ENCODE results near the gene SLC33A1.
A peak's percentile ranks its signal among the peaks of the same experiment; 100 is the strongest.
"Not testable (repeated sequence)": the region's sequence is repeated elsewhere in the genome, so short reads cannot be mapped to it uniquely, and the experiment has no call there.

The SLC33A1 gene

GRCh38 chr3:155854141-155854940, at the start of gene SLC33A1:
Gene SLC33A1 (minus strand): TSS chr3:155854427. CDS start chr3:155853997, 430 bp downstream.
- DNase-seq (ENCODE audit: low read depth in 2 of 2), result peak; percentile 89 to 95

- no peak for DNase-seq (ENCODE audit: low read depth in 2 of 2)
These were observed 41.2 kb upstream of the SLC33A1 start for GRCh38 chr3:155895379-155895900.

- no peak for DNase-seq (ENCODE audit: low read depth in 2 of 2)
These were observed 37.1 kb upstream of the SLC33A1 start for GRCh38 chr3:155891321-155891720.

- no peak for DNase-seq (ENCODE audit: low read depth in 2 of 2)
These were observed 36.5 kb upstream of the SLC33A1 start for GRCh38 chr3:155890671-155891190.

DNA sequence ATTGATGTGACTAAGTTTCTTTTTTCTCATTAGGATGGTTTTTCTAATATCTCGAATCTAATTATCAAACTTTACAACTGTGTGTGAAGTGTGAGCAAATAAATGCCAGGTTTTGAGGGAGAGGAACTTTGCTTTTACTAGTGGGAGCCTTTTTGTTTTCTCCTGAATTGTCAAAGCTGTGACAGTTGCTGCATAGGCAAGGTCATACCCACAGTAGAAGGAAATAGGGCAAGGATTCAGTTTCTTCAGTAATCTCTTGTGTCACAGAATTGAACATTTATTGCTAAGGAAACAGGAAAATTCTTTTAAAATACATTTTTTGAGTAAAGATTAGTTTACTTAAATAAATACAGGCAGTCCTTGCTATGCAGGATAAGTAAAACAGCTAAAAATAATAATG, 35.7 kb upstream of the SLC33A1 start:
- no peak for DNase-seq (ENCODE audit: low read depth in 2 of 2)

DNA sequence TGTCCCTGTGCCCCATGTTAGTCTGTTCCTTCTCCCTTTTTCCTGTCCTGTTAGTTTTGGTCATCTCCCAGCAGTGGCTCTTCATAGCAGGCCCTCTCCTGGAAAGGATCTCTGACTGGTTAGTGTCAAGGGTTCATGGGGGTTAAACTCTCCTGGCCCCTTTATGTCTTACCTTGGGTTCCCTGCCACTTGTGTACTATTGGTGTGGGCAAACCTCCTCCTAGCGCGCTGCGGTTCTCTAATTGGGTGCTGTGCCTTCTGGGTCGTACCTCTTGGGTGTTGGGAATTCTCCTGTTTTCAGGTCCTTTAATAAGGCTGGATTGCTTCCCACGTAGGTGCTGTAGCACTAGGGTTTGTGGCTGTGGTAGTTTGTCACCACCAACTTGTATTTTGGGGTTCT, 35.0 kb upstream of the SLC33A1 start:
- DNase-seq (ENCODE audit: low read depth in 2 of 2), result no peak

GRCh38 chr3:155886915-155887314, 32.7 kb upstream of the SLC33A1 start:
- DNase-seq (ENCODE audit: low read depth in 2 of 2), result no peak

DNA sequence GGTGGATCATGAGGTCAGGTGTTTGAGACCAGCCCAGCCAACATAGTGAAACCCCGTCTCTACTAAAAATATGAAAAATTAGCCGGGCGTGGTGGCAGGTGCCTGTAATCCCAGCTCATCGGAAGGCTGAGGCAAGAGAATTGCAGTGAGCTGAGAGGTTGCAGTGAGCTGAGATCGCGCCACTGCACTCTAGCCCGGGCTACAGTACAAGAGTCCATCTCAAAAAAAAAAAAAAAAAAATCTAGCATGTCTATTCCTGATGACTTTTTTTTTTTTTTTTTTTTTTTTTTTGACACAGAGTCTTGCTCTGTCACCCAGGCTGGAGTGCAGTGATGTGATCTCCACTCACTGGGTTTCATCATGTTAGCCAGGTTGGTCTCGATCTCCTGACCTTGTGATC, 32.1 kb upstream of the SLC33A1 start:
- not testable (repeated sequence) for DNase-seq (ENCODE audit: low read depth in 2 of 2)

- no peak for DNase-seq (ENCODE audit: low read depth in 2 of 2)
These were observed 31.1 kb upstream of the SLC33A1 start for GRCh38 chr3:155885292-155885691.

GRCh38 chr3:155884292-155884691, 30.1 kb upstream of the SLC33A1 start:
- DNase-seq (ENCODE audit: low read depth in 2 of 2), result no peak

- no peak for DNase-seq (ENCODE audit: low read depth in 2 of 2)
These were observed 26.1 kb upstream of the SLC33A1 start for GRCh38 chr3:155880286-155880685.

DNA sequence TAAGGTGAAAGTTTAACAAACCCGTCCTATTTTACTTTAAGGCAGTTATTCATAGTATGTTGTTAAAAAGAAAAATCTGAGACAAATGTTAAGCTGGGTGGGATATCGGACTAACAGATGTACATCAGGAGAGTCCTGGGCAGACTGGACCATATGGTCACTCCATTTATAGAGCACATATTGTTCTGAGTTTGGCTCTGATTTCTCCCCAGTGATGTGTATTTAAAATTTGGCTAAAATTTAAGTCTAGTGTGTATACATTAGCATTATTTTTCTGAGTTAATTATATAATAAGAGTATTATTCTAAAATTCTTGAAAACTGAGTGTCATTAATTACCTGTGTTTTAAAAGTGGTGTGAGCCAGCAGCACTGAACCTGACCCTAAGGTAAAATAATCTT, 22.3 kb upstream of the SLC33A1 start:
- no peak for DNase-seq (ENCODE audit: low read depth in 2 of 2)

- no peak for DNase-seq (ENCODE audit: low read depth in 2 of 2)
These were observed 21.8 kb upstream of the SLC33A1 start for GRCh38 chr3:155876037-155876436.

GRCh38 chr3:155872904-155873646, 18.8 kb upstream of the SLC33A1 start:
- no peak for DNase-seq (ENCODE audit: low read depth in 2 of 2)

DNA sequence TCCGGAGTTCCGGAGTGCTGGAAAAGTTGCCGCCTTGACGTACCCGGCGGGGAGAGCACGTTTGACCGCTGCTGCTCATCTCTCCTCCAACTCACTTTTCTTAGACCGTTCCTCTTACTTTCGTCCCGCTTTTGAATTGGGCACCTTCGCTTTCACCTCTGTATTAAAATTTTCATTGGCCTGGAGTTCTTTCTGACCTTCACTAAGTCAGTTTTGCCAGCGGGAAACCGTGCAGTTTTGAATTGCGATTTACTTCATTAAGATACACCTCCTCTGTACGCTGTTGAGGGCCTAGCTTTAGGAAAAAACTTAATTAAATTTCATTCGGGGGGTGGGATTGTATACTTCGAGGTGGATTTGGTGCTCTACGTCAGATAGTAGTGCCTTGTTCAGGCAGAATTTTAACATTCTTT, 17.5 kb upstream of the SLC33A1 start:
- no peak for DNase-seq (ENCODE audit: low read depth in 2 of 2)

GRCh38 chr3:155870945-155871745, 16.9 kb upstream of the SLC33A1 start:
- DNase-seq (ENCODE audit: low read depth in 2 of 2), result peak in 1 of 2 donors; percentile 13

GRCh38 chr3:155870133-155870944, 16.1 kb upstream of the SLC33A1 start, which contains the start of gene GMPS:
Gene GMPS (plus strand): TSS chr3:155870650. CDS start chr3:155870871, 221 bp downstream.
- DNase-seq (ENCODE audit: low read depth in 2 of 2), result peak; percentile 91 to 92

DNA sequence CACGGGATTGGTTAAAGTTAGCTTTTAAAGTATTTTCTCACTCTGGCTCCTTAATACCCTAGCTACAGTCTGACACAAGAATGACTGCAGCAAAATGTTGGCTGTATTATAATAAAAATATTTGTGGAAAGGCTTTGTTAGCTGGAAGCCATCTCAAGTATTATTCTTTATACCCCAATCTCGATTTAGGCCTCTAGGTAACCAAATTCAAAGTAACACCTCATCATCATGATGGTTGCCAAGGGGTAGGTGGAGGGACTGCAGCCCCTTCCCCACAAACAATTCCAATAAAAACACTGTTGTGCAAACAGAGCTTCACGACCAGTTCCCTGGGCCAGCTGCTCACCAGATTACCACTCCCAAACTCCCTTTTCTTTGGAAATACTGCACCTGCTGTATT, 15.5 kb upstream of the SLC33A1 start:
- DNase-seq (ENCODE audit: low read depth in 2 of 2), result no peak

DNA sequence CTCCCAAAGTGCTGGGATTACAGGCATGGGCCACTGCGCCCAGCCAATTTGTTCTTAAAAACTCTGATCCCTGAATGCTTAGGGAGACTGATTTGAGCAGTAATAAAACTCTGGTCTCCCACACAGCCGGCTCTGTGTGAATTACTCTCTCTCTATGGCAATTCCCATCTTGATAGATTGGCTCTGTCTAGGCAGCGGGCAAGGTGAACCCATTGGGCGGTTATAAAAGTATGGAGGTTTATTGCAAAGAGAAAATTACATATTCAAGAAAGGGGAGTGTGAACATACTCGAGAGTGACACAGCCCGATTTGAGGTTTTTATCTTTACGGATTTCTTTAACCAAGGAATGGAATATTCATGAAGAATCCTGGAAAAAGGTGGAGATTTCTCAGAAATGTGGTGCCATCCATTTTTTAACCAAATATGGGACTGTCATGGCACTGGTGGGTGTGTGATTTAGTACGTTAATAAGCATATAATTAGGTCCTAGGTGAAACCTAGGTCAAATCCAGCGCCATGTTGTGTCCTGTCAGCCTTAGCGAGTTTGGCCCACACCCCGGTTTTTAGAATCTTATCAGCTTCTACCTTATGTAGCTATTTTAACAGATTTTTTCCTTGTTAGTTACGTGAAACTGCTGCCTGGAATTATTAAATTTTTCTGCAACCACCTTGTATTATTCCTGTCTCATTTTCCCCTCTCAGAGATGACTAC, 9.0 kb upstream of the SLC33A1 start:
- no peak for DNase-seq (ENCODE audit: low read depth in 2 of 2)

Data from stimulated activated CD4-positive, alpha-beta T cell treated with anti-CD3 and anti-CD28 coated beads, Interleukin-1b, Interleukin-23, amount 100 ng/mL, for 1 hour (primary cell).